Keratinocyte (primary cell): ENCODE measurements around the gene PARL.

Experiments
- CTCF ChIP-seq, 3 experiments: IDR thresholded peaks in 1 of 3; conservative IDR thresholded peaks in 1 of 3; optimal IDR thresholded peaks in 1 of 3; 2 replicates in 2 of 3; 3 replicates in 1 of 3; pipeline versions ENCODE3 to v1.5.1; 2011; ENCODE audit warnings: low read length in 3 of 3, mild to moderate bottlenecking in 3 of 3, moderate library complexity in 2 of 3, control low read depth in 1 of 3, inconsistent platforms in 1 of 3; ENCODE audit not compliant: insufficient read depth in 2 of 3; ENCODE audit errors: extremely low read depth in 1 of 3
- EZH2 ChIP-seq: IDR thresholded peaks from one replicate; pipeline ENCODE4 v1.6.1; 2012; ENCODE audit warnings: inconsistent platforms, mild to moderate bottlenecking, low read length, moderate library complexity

- no peak for TF ChIP-seq EZH2
- no peak for TF ChIP-seq CTCF (optimal IDR thresholded peaks at IDR 0.05 in 1 of 3, IDR thresholded peaks at IDR 0.05 in 1 of 3, conservative IDR thresholded peaks at IDR 0.05 in 1 of 3; ENCODE audit: extremely low read depth in 1 of 3, insufficient read depth in 2 of 3, low read length in 3 of 3)
These were observed 12.9 kb upstream of the PARL start for GRCh38 chr3:183897606-183898005.
